Stimulated activated CD8-positive, alpha-beta memory T cell treated with anti-CD3 and anti-CD28 coated beads, Interleukin-7, amount 100 ng/mL, for 48 hours (primary cell): ENCODE results near the gene ERBB4.
"Not testable (repeated sequence)": the region's sequence is repeated elsewhere in the genome, so short reads cannot be mapped to it uniquely, and the experiment has no call there.

Experiments
- DNase-seq, 2 donors: peaks; one replicate each; pipeline ENCODE4 v3.0.0-alpha.2; 2020; ENCODE audit warnings: low read depth in 1 of 2; ENCODE audit errors: extremely low read depth in 1 of 2

Gene ERBB4

DNA sequence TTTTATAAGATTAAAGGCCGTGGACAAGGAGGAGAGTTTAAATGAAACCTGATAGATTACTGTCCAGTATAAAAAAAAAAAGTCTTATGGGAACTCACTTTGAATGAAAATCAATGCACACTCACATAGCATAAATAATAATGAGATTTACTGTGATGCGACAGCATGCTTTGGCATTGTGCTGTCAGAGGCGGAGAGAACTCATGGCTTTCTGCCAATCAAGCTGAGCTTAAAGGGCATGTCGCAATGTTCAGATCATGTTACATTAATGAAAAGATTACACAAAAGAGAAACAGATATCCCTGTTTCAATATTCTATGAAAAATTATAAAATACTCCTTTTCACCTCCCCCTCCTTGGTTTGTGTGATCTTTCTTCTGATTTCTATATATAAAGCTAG lies 310.8 kb downstream of the ERBB4 start:
- no peak for DNase-seq

DNA sequence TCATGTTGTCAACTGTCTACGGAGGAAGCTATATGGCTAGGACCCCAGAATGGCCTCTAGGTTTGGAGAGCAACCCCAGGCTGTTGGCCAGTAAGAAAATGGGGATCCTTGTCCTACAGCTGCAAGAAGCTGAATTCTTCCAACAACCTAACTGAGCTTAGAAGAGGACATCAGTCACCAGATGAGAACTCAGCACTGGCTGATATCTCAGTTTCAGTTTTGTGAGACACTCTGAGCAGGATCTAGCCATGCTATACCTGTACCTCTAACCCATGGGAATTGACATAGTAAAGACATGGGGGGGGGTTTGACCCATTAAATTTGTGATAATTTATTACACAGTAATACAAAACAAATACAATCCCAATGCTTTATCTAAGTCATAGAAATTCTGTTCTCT lies 312.5 kb downstream of the ERBB4 start:
- no peak for DNase-seq

DNA sequence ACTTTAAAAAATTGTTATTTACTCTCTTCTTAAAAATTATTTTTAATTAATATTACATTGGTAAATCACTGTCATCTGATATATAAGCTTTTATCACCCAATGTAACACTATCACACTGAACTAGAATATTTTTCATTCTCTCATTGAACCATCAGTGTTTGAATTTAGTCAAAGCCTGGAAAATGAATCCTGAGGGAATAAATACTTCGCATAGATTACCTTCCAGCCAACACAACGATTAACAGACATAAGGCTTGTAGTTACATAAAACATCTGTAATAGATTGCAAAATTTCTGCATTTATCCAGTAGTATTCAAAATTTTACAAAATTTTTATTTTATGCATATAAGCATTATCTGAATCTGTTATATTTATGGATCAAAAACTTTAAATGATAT lies 314.9 kb downstream of the ERBB4 start:
- DNase-seq = no peak

DNA sequence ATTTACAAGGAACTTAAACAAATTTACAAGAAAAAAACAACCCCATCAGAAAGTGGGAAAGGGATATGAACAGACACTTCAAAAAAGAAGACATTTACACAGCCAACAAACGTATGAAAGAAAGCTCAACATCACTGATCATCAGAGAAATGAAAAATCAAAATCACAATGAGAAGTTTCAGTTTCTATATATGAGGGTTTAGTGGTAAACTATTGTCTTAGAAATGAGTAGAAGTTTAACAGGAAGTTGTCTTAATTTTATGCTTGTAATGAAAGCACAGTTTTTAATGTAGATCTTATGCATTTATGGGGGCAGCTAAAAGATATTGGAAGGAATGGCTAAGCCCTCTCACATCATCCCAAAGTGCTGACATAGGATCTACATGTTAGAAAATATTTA lies 325.4 kb downstream of the ERBB4 start:
- no peak for DNase-seq

DNA sequence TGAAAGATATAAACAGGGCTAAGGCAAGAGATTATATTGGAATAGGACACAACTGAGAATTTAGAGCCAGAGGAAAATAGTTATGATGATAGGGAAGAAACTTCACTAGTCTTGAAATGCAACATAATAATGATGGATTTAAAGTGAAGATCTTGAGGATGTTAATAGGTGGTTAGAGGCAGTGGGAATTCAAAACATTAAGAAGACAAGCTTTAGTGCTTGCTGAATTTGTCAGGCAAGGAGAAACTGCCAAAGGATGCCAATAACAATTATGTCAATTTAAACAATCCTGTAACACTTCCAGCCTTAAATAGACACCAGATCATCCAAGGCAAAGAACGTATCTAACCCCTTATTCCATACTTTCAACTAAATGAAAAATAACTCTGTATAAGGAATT lies 330.1 kb downstream of the ERBB4 start:
- no peak for DNase-seq

DNA sequence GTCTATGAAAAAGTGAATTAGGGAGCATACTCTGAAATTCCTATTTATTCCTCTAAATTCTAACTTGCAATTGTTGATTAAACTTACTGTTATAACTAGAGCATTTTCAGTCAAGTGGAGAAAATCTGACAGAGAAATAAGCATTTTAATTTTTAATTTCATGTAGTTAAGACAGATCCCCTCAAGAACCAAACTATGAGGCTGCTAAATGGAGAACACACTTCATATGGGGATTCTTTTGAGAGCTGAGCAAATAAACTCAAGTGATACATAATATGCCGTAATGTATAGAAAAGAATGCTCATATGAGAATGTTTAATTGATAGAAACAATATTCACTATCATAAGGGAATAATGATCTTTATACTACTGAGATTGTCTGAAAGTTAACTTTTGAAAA lies 340.8 kb downstream of the ERBB4 start:
- no peak for DNase-seq

DNA sequence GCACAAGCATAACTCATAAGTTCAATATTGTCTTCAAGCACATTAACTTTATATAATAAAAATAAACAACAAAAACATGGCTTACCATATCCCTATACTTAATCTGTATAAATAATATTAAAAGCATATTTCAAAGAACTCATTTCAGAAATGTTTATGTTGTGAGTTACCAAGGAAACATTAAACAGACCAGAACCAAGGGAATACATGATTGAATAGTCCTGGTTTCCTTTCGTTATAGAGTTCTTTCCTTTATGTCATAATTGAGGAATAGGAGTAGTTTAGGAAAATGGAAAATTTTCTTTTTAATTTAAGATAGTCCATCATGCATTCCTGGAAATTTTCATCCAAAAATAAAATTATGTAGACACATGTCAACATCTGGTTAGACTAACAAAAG lies 343.0 kb downstream of the ERBB4 start:
- DNase-seq = no peak

DNA sequence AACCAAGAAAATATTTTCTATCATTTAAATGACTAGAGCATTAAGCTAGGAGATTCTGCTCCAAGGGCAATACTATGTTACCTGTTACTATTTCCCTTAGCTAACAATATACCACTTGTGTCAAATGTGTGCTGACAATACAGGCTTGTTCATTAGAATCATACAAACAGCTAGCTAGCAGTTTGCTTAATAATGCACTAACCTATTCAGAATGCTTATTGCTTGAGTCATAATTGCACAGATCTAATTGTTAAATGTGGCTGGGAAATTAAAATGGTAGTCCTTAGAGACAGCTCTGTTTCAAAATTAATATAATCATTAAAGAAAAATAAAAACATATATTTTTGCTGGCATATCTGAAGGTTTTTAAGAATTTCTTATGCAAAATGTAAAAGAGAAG lies 344.2 kb downstream of the ERBB4 start:
- no peak for DNase-seq

DNA sequence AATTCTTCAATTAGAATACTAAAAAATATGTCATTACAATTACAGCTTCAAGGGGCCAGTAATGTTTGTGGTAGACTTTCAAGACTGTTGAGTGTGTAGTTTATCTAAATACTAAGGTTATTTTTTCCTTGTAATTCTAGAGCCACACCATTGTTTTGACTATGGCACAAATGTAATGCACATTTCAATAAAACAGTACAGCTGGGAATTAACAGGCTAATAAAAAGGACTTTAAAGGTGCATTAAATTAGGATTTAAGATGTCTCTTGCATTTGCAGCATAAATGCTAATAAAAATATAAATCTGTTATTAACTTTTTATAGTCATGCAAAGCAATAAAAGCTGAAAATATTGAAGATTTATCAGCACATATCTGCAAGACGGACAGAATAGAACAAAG lies 344.8 kb downstream of the ERBB4 start:
- DNase-seq = no peak

DNA sequence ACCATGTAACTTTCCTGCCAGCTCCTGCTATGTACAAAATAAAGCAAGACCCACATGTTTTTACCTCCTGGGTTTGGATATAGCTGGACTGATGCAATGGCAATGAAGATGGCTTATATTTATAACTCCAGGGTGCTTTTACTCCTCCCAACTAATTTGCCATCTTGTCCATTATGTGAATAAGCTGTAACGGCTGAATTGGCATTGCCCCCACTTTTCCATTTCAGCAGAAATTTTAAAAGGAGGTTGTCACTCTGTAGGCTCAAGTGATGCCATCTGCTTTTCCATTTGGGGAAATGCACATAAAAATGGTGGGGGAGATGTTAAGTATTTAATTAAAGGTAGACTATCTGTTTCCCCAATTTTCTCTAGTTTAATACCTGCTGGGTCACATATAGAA lies 345.5 kb downstream of the ERBB4 start:
- no peak for DNase-seq

DNA sequence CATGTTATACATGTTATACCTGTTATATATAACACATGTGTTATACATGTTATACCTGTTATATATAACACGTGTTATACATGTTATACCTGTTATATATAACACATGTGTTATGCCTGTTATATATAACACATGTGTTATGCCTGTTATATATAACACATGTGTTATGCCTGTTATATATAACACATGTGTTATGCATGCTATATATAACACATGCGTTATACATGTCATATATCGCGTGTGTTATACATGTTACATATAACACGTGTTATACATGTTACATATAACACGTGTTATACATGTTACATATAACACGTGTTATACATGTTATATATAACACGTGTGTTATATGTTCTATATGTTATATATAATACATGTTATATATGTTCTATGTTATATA lies 347.2 kb downstream of the ERBB4 start:
- DNase-seq = not testable (repeated sequence)

DNA sequence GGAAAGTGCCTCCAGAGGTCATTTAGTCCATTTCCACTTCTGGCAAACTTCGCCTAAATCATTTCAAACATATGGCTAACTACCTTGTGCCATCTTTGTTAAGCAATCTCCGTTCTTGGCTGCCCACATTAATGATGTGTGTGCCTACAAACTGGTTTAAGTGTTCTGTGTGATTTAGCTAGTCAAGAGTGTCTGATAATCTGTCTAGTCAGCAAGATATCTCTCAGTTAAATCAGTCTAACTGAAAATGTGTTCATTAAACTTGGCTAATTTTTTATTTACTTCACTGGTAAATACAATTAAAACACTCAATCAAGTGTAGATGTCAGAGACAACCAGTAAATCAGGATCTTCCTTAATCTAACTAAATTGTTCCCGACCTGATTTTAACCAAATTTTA lies 352.4 kb downstream of the ERBB4 start:
- DNase-seq = no peak

DNA sequence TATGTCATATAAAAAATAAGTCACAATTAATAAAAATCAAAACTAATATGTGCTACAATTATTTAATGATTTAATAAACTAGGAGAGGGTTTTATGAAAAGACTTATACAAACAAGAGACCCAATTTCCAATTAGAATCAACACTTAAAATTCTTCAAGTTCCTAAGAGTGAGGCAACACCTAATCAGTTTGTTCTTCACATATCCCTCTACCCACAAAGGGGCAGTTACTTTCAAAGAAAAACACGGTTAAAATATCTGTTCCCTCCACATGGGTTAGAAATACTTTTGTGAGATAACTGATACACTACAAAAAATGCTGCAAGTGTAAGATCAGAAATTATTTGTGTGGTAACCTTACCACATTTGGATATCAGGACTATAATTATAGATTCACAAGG lies 357.0 kb downstream of the ERBB4 start:
- DNase-seq = no peak

DNA sequence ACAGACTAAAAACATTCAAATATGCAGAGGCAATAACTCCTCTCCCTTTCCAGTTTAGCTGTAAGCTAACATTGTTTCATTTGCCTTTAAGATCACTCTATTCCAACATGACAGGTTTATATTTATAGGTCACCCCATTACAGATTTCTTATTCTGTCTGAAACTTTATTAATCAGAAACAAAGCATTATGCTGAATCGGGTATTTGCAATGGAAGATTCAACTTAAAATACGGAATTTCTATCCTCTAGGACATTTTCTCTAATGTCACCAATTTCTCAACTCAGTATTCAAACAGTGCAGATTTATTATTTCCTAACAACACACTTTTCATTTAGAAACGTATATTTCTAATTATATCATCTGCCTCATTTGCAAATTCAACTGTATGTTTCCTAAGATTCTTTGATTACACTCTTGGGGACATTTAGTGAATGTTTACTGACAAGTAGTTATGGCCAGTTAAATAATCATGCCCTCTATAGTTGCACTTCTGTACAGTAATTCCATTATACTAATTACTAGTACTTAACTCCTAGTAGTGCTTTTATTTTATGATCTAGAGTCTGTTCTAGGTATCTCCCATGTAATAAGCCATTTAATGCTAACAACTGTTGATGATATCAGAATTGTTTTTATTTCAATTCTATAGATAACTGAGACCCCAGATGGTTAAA lies 358.1 kb downstream of the ERBB4 start:
- no peak for DNase-seq

DNA sequence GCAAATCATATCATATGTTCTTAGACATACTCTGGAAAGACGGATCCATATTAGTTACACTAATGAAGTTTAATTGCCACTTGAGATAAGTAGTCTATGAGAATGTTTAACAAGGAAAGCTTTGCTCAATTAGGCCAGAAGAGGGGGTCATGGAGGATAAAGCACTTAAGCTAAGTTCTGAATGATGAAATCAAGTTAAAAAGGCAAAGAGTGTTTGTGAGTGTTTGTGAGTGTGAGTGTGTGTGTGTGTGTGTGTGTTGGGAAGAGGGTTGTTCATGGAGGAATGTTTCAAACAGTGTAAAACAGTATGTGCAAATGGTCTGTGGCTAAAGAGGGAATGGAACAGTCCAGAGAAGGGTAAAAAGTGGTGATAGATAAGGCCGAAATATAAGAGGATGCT lies 360.9 kb downstream of the ERBB4 start:
- no peak for DNase-seq

DNA sequence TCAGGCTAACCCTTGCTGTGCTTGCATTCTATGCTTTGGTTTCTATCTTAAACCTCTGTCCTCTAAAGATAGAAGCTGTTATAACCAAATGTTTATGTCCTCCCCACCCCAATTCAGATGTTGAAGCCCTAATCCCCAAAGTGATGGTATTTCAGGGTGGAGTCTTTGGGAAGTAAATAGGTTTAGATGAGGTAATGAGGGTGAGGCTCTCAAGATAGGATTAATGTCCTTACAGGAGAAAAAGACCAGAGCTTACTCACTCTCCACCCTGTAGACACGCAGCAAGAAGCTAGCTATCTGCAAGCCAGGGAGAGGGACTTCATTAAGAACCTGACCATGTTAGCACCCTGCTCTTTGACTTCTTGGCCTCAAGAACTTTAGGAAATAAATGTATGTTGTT lies 362.5 kb downstream of the ERBB4 start:
- DNase-seq = no peak

DNA sequence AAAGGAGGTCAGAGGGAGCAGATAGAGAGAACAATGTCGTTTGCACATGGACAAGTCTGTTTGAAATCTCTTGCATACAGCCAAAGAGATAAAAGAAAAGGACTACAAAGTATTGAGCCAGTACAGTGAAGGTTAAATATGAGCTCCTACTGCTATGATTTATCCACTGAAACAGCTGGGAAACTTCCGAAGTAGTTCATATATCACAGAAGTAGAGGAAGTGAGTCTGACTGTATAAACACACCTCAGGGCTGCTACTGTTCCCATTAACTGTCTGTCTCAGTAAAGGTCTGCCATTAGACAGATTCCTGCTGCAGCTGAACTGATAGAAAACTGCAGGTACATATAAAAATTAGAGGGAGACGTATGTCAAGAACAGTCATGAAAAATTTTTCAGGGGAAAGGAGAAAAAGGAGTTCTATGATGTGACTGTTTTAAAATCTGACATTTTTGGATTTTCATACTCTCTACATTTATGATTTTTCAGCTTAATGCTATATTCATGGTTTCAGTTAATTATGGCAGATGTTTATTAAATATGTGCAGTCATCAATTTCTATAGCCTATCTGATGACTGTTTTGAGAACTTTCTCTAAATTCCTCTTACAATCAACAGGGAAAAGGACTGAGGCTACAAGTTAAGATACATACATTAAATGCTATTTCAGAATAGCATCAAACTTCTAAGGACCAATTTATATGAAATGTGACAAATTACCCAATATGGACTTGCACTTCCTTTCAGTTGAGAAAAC lies 364.7 kb downstream of the ERBB4 start:
- no peak for DNase-seq

DNA sequence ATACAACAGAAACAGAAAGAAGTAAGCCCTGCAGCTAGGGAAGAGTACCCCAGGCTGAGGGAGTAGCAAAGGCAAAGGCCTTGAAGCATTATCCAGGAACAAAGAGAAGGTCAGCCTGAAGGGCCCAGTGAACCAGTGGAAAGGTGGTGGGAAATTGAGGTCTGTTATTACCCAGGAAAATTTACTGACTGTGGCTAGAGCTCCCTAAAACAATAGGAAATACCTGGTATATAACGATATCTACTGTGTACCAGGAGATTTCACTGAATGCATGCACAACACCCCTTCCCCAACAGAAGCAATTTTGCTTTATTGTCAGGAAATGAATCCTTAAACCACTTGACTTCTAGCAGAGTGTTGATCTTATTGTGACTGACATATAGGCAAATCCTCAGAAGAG lies 365.3 kb downstream of the ERBB4 start:
- DNase-seq = no peak

DNA sequence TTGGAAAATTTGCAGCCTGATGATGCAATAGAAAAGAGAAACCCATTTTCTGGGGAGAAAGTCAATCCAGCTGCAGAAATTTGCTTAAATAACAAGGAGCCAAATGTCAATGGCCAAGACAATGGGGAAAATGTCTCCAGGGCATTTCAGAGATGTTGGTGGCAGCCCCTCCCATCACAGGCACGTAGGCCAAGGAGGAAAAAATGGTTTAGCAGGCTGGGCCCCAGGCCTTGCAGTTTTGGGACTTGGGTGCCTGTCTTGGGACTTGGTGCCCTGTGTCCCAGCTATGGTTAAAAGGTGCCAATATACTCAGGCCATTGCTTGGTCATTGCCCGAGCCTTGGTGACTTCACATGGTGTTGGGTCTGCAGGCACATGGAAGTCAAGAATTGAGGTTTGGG lies 368.2 kb downstream of the ERBB4 start:
- DNase-seq = no peak

DNA sequence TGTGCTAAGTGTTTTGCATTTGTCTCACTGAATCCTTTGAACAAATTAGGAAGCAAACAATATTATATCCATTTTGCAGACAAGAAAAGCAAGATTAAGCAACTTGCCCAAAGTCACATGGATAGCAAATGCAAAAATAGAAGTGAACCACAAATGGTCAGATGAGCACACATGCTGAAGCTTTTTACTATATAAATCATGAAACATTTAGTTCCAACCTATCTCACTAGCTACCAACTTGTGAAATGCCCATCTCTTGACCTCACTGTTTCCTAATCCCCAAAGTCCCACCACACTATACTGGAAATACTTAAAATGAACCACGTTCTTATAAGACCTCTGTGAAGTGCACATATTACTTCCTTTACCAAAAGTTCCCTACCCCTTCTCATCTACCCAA lies 380.5 kb downstream of the ERBB4 start:
- no peak for DNase-seq

DNA sequence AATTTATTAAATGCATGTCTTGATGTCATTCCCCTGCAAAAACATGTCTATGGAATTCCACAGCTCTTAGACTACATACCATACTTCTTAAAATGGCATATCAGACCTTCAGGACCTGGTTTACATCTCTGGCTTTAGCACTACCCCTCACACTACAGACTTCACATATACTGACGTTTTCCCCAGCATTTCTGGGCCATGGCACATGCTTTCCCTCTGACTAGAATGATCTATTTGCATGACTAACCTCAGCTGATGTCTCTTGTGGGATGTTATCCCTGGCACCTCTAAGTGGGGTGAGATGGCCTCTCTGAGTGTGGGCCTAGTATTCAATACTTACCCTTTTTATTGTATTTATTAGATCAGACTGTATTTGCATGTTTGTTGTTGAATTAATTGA lies 381.6 kb downstream of the ERBB4 start:
- DNase-seq = no peak

DNA sequence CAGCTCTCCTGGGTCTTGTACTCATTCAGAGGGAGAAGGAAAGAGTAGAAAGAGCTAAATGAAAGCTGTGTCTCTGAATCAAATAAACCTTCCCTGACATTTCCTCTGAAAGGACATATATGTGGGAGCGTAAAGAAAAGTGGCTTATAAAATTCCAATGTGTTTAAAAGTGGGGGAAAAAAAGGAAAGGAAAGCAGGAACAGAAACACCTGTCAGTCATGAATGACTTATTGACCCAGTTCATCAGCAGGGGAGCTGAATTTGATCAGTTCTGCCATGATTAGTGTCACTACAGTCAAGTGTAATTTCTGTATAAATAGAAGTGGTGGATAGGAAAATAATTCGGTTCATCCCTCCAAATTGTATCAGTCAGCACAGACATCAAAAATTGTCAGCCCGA lies 382.5 kb downstream of the ERBB4 start:
- no peak for DNase-seq

DNA sequence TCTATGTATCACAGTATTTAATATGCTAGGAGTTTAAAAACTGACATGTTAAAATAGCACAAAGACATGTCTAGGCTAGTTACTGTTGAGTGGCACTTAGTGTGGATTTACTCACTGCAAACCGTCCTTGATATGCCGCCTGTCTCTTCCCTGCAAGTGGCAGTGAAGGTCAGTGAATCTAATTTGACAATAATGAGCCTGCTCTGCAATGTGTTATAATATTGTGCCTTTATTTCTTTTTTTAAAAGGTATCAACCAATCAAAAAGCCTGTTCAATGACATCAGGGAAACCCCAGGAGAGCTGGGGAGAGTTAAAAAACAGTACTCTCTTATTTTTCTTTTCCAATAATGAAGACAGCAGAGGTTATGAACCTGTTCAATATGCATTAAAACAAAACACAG lies 384.1 kb downstream of the ERBB4 start:
- no peak for DNase-seq
